Nephron progenitor cell (in vitro differentiated cells): ENCODE measurements around the gene INSIG1.

ENCODE experiments used
- DNase-seq: peaks from one replicate; pipeline ENCODE4 v3.0.0; 2021
- H3K27ac Mint-ChIP-seq: 2 replicates; pipeline ENCODE4 v1.8.0; 2021; ENCODE audit warnings: mild to moderate bottlenecking, moderate library complexity, mixed read lengths
- H3K27me3 Mint-ChIP-seq: 2 replicates; pipeline ENCODE4 v1.8.0; 2021; ENCODE audit warnings: mild to moderate bottlenecking, low read depth, mixed read lengths; ENCODE audit not compliant: poor library complexity
- H3K36me3 Mint-ChIP-seq: 2 replicates; pipeline ENCODE4 v1.8.0; 2021; ENCODE audit warnings: low read depth, mixed read lengths
- H3K4me1 Mint-ChIP-seq: 2 replicates; pipeline ENCODE4 v1.8.0; 2021; ENCODE audit warnings: mixed read lengths
- H3K4me3 Mint-ChIP-seq: 2 replicates; pipeline ENCODE4 v1.8.0; 2021; ENCODE audit warnings: mild to moderate bottlenecking, moderate library complexity, mixed read lengths
- H3K9me3 Mint-ChIP-seq: 2 replicates; pipeline ENCODE4 v1.8.0; 2021; ENCODE audit warnings: mild to moderate bottlenecking, moderate library complexity, mixed read lengths
- TF ChIP-seq, protein P1 (sequence below): fragments of 200-600 bp; sonication (generic); IDR thresholded peaks from 2 replicates; pipeline ENCODE4 v1.5.0; 2021; ENCODE audit warnings: antibody characterized with exemption

The INSIG1 gene

DNA sequence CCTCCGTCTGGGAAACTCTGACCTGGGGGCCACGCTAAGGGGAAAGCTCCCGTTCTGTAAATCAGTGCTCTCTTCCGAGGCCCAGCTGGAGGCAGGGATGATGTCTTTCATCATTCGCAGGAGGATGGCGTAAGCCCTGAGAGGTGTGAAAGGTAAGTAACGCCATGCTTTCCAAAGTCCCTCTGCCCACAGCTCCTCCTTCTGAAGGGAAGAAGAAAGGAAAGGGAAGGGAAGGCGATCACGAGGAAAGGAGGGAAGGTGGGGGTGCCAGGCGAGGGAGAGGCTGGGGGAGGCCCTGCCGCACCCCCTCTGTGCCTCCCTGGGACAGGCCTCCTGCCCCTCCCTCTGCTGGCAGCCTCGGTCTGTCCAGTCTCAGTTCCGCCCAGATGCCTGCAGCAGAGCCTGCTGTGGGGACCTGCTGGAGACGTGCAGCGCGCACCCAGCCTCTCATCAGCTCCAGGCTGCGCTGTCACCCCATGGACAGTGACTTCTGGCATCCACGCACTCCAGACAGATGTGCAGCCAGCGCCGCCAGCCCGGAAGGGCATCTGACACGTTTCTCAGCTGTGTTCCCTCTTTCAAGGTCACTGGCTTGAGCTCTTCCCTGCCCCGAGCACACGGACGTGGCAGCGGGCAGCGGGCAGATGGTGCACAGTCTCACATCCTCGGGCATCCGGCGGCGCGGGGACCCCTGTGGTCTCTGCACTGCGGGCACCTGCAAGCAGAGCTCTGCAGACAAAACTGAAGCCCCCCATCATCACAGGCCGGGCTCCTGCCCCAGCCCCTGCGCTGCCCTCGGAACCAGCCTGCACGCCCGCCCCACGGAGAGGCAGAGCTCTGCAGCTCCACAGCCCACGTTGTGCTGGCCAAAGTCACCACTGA, 60.6 kb downstream of the INSIG1 start:
- no peaks in the 10 kb centered on the region for H3K36me3 Mint-ChIP-seq
- TF ChIP-seq, protein P1, sequence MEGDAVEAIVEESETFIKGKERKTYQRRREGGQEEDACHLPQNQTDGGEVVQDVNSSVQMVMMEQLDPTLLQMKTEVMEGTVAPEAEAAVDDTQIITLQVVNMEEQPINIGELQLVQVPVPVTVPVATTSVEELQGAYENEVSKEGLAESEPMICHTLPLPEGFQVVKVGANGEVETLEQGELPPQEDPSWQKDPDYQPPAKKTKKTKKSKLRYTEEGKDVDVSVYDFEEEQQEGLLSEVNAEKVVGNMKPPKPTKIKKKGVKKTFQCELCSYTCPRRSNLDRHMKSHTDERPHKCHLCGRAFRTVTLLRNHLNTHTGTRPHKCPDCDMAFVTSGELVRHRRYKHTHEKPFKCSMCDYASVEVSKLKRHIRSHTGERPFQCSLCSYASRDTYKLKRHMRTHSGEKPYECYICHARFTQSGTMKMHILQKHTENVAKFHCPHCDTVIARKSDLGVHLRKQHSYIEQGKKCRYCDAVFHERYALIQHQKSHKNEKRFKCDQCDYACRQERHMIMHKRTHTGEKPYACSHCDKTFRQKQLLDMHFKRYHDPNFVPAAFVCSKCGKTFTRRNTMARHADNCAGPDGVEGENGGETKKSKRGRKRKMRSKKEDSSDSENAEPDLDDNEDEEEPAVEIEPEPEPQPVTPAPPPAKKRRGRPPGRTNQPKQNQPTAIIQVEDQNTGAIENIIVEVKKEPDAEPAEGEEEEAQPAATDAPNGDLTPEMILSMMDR, result no peak
- no peaks in the 10 kb centered on the region for H3K9me3 Mint-ChIP-seq
- H3K4me1 Mint-ChIP-seq, result peaks cover 19% of the 10 kb centered on the region
- no peak for DNase-seq
- H3K27me3 Mint-ChIP-seq, result peaks cover 79% of the 10 kb centered on the region
- H3K4me3 Mint-ChIP-seq, result peak overlapping the region; percentile 15
- H3K27ac Mint-ChIP-seq, result peak overlapping the region; percentile 72

- peaks cover 87% of the 10 kb centered on the region for H3K27me3 Mint-ChIP-seq
- TF ChIP-seq, protein P1, result no peak
- DNase-seq, result no peak
- H3K4me3 Mint-ChIP-seq, result no peak overlapping the region
- H3K4me1 Mint-ChIP-seq, result peaks cover 23% of the 10 kb centered on the region
- H3K9me3 Mint-ChIP-seq, result no peaks in the 10 kb centered on the region
- H3K27ac Mint-ChIP-seq, result no peak overlapping the region
- no peaks in the 10 kb centered on the region for H3K36me3 Mint-ChIP-seq
Observed at GRCh38 chr7:155358948-155359712, 61.5 kb downstream of the INSIG1 start.
